B cell (primary cell): ENCODE results near the gene HRNR. TPM values are rescaled to one million over a fixed set of nuclear protein-coding genes. Genes with fewer than 3 reads are reported as not detected.

ENCODE experiments used
- ATAC-seq: fragments of 200-7000 bp; cut with Tn5 transposase; one replicate; pipeline ENCODE4 v1.10.0; 2021; ENCODE audit warnings: low read depth, mild to moderate bottlenecking, moderate number of reproducible peaks, moderate library complexity
- CTCF ChIA-PET: fragments of 350-600 bp; sonication (Branson Sonifier 250); formaldehyde crosslinking; loops from one replicate; lab custom pipeline; 2021; ENCODE audit warnings: antibody characterized with exemption, inconsistent platforms; lab: Charles Lee
- POLR2A ChIA-PET: fragments of 350-600 bp; sonication (Branson Sonifier 250); formaldehyde crosslinking; loops from one replicate; lab custom pipeline; 2021; ENCODE audit warnings: antibody characterized with exemption; lab: Charles Lee
- DNase-seq: peaks from one replicate; pipeline ENCODE4 v3.0.0; 2013
- H2AFZ ChIP-seq: 2 replicates; pipeline ENCODE4 v1.6.1; 2012; ENCODE audit warnings: mild to moderate bottlenecking, low read depth, low read length; ENCODE audit not compliant: insufficient read depth, poor library complexity, severe bottlenecking
- H3K27ac ChIP-seq, 2 donors: 1 replicate in 1 of 2; 2 replicates in 1 of 2; pipeline ENCODE4 v1.5.1; 2012 to 2013; ENCODE audit warnings: low read length in 2 of 2, mild to moderate bottlenecking in 2 of 2, moderate library complexity in 1 of 2
- H3K27me3 ChIP-seq, 4 experiments: fragments of 200-600 bp in 1 of 4; sonication (generic) in 1 of 4; replicated peaks in 1 of 4; 1 replicate in 2 of 4; 2 replicates in 2 of 4; pipeline versions ENCODE4 v1.6.1 to v1.7.0; 2013 to 2016; ENCODE audit warnings: low read length in 3 of 4, mild to moderate bottlenecking in 2 of 4, mixed read lengths in 1 of 4, moderate library complexity in 1 of 4; ENCODE audit not compliant: insufficient read depth in 4 of 4, control insufficient read depth in 3 of 4; ENCODE audit errors: control extremely low read depth in 1 of 4
- H3K36me3 ChIP-seq, 2 experiments: replicated peaks in 1 of 2; 1 replicate in 1 of 2; 2 replicates in 1 of 2; pipeline versions ENCODE4 v1.6.1 to v1.7.1; 2013; ENCODE audit warnings: low read length in 1 of 2; ENCODE audit not compliant: insufficient read depth in 2 of 2, control insufficient read depth in 1 of 2; ENCODE audit errors: control extremely low read depth in 1 of 2, extremely low read depth in 1 of 2
- H3K4me1 ChIP-seq, 2 donors: fragments of 200-600 bp in 1 of 2; sonication (generic) in 1 of 2; 1 replicate in 1 of 2; 2 replicates in 1 of 2; pipeline versions ENCODE4 v1.5.1 to v1.6.1; 2013 to 2017; ENCODE audit warnings: low read length in 2 of 2; ENCODE audit not compliant: control insufficient read depth in 2 of 2, insufficient read depth in 2 of 2
- H3K4me2 ChIP-seq: replicated peaks from 2 replicates; pipeline ENCODE3; 2012; ENCODE audit warnings: mild to moderate bottlenecking, low read depth, low read length; ENCODE audit not compliant: poor library complexity, severe bottlenecking
- H3K4me3 ChIP-seq, 5 experiments: fragments of 200-600 bp in 1 of 5; sonication (generic) in 1 of 5; 1 replicate in 3 of 5; 2 replicates in 2 of 5; pipeline versions ENCODE4 v1.5.1 to v1.7.0; 2011 to 2016; ENCODE audit warnings: low read length in 4 of 5, mild to moderate bottlenecking in 4 of 5, low read depth in 2 of 5, control low read depth in 1 of 5, moderate library complexity in 1 of 5; ENCODE audit not compliant: insufficient read depth in 1 of 5; ENCODE audit errors: control extremely low read depth in 1 of 5, extremely low read depth in 1 of 5
- H3K79me2 ChIP-seq: fragments of 200-600 bp; sonication (generic); one replicate; pipeline ENCODE4 v1.6.0; 2016; ENCODE audit warnings: low read length; ENCODE audit not compliant: control insufficient read depth, insufficient read depth
- H3K9ac ChIP-seq: fragments of 200-600 bp; sonication (generic); 2 replicates; pipeline ENCODE4 v1.6.1; 2017; ENCODE audit warnings: mild to moderate bottlenecking, low read length, moderate library complexity
- H3K9me3 ChIP-seq, 3 donors: one replicate each; pipeline versions ENCODE4 v1.6.1 to v1.7.1; 2013; ENCODE audit warnings: low read length in 2 of 3; ENCODE audit not compliant: control insufficient read depth in 2 of 3, insufficient read depth in 1 of 3; ENCODE audit errors: control extremely low read depth in 1 of 3
- H4K20me1 ChIP-seq: 2 replicates; pipeline ENCODE4 v1.6.0; 2012; ENCODE audit warnings: mild to moderate bottlenecking, low read length; ENCODE audit not compliant: insufficient read depth, control insufficient read depth, poor library complexity, severe bottlenecking
- H3K27ac Mint-ChIP-seq: one replicate; pipeline ENCODE4 v1.8.0; 2021; ENCODE audit warnings: mixed read lengths
- H3K27me3 Mint-ChIP-seq: one replicate; pipeline ENCODE4 v1.8.0; 2021; ENCODE audit warnings: mixed read lengths
- H3K4me1 Mint-ChIP-seq: one replicate; pipeline ENCODE4 v1.8.0; 2021; ENCODE audit warnings: mixed read lengths
- H3K4me3 Mint-ChIP-seq: one replicate; pipeline ENCODE4 v1.8.0; 2021; ENCODE audit warnings: mixed read lengths
- H3K9me3 Mint-ChIP-seq: one replicate; pipeline ENCODE4 v1.8.0; 2022; ENCODE audit warnings: mixed read lengths; ENCODE audit not compliant: insufficient read depth
- CTCF ChIP-seq: fragments of 200-600 bp; IDR thresholded peaks from one replicate; pipeline ENCODE4 v1.8.0; 2022; ENCODE audit warnings: antibody characterized with exemption, mild to moderate bottlenecking
- EZH2 ChIP-seq: IDR thresholded peaks from 2 replicates; pipeline ENCODE4 v1.6.1; 2012; ENCODE audit warnings: borderline replicate concordance, low read depth, mild to moderate bottlenecking, moderate library complexity, low read length; ENCODE audit not compliant: insufficient read depth, poor library complexity, severe bottlenecking
- WGBS: methylation state at CpG from one replicate; pipeline ENCODE4 v1.1.5; 2013; ENCODE audit warnings: missing lambda C conversion rate; ENCODE audit not compliant: insufficient coverage; 5-methylcytosine and 5-hydroxymethylcytosine counted together
- intact Hi-C: fragments of 100-400 bp; cut with micrococcal nuclease; formaldehyde crosslinking; loops from one replicate; pipeline ENCODE4 v1.10.0; 2022
- polyA plus RNA-seq: library from polyadenylated mRNA; depleted of rRNA; stranded (reverse); fragments of >200 nt; gene quantifications from 2 replicates; pipeline ENCODE4 v1.2.3, GENCODE V29; 2012
- total RNA-seq, 2 donors: library from RNA; stranded (reverse); fragments of 120-200 nt in 1 of 2; gene quantifications; 1 replicate in 1 of 2; 2 replicates in 1 of 2; pipeline versions ENCODE4 v1.2.3 to v1.2.4, GENCODE V29; 2013 to 2022

The HRNR gene
- total and polyA plus RNA-seq, 2 donors (not counting 1 experiment from before 2014, with no cell fraction given) = not detected

GRCh38 chr1:152191711-152192110, 32.3 kb downstream of the HRNR start:
- ChIA-PET CTCF (interaction anchor here (0.7 to 2.8 kb wide), 3 partner anchors 9 to 267 kb away, joined by 3 to 31 read pairs (median 3); no protein-coding TSS in a partner anchor), POLR2A (no interaction called here)
- Mint-ChIP-seq H3K27me3 (no peaks in the 10 kb centered on the region), H3K27ac (no peak overlapping the region), H3K9me3 (no peaks in the 10 kb centered on the region), H3K4me1 (peaks cover 5% of the 10 kb centered on the region), H3K4me3 (no peak overlapping the region)
- peaks cover 0 to 4% (median 0%) of the 10 kb centered on the region in 4 experiments for H3K27me3 ChIP-seq
- H3K4me2 ChIP-seq = no peak overlapping the region
- no peak overlapping the region for H3K9ac ChIP-seq
- peaks cover 0 to 1% (median 0%) of the 10 kb centered on the region in 3 donors for H3K9me3 ChIP-seq
- intact Hi-C loops = loop anchor here (5.0 kb wide), 1 partner anchor 156 kb away; no protein-coding TSS in a partner anchor
- no peaks in the 10 kb centered on the region for H3K36me3 ChIP-seq
- no peaks in the 10 kb centered on the region for H3K79me2 ChIP-seq
- H3K4me3 ChIP-seq = no peak overlapping the region
- no peak overlapping the region for H3K27ac ChIP-seq
- no peak for DNase-seq
- no peaks in the 10 kb centered on the region for H4K20me1 ChIP-seq
- TF ChIP-seq EZH2 = no peak
- TF ChIP-seq CTCF = no peak
- no peak overlapping the region for H2AFZ ChIP-seq
- peaks cover 7 to 11% of the 10 kb centered on the region in 2 donors for H3K4me1 ChIP-seq
- ATAC-seq = no peak

GRCh38 chr1:152191260-152191659, 32.7 kb downstream of the HRNR start:
- ChIA-PET CTCF (interaction anchor here (0.8 to 2.8 kb wide), 4 partner anchors 138 to 268 kb away, joined by 3 to 31 read pairs (median 4); no protein-coding TSS in a partner anchor), POLR2A (no interaction called here)
- H3K27ac ChIP-seq = no peak overlapping the region
- H3K9ac ChIP-seq = no peak overlapping the region
- no peaks in the 10 kb centered on the region for H3K79me2 ChIP-seq
- H3K4me3 ChIP-seq = no peak overlapping the region
- Mint-ChIP-seq H3K4me1 (peaks cover 5% of the 10 kb centered on the region), H3K27ac (no peak overlapping the region), H3K27me3 (no peaks in the 10 kb centered on the region), H3K4me3 (no peak overlapping the region), H3K9me3 (no peaks in the 10 kb centered on the region)
- 89% methylated on average over 5 of the region's 5 CpGs for WGBS
- H2AFZ ChIP-seq = no peak overlapping the region
- peaks cover 7 to 11% of the 10 kb centered on the region in 2 donors for H3K4me1 ChIP-seq
- no peaks in the 10 kb centered on the region for H3K36me3 ChIP-seq
- peaks cover 0 to 4% (median 0%) of the 10 kb centered on the region in 4 experiments for H3K27me3 ChIP-seq
- DNase-seq (no peak), ATAC-seq (no peak)
- TF ChIP-seq EZH2 = no peak
- TF ChIP-seq CTCF = no peak
- peaks cover 0 to 1% (median 0%) of the 10 kb centered on the region in 3 donors for H3K9me3 ChIP-seq
- H3K4me2 ChIP-seq = no peak overlapping the region
- no peaks in the 10 kb centered on the region for H4K20me1 ChIP-seq
- intact Hi-C loops = loop anchor here (5.0 kb wide), 1 partner anchor 156 kb away; no protein-coding TSS in a partner anchor
